SH-SY5Y (cell line): Measurements from ENCODE around the gene IRF4.

Experiments
- GATA2 ChIP-seq: IDR thresholded peaks from 2 replicates; pipeline ENCODE4 v1.6.1; 2011; ENCODE audit warnings: mild to moderate bottlenecking, low read depth, low read length
- GATA3 ChIP-seq: IDR thresholded peaks from 2 replicates; pipeline ENCODE4 v1.6.1; 2011; ENCODE audit warnings: low read depth, mild to moderate bottlenecking, low read length, moderate library complexity

The IRF4 gene

DNA sequence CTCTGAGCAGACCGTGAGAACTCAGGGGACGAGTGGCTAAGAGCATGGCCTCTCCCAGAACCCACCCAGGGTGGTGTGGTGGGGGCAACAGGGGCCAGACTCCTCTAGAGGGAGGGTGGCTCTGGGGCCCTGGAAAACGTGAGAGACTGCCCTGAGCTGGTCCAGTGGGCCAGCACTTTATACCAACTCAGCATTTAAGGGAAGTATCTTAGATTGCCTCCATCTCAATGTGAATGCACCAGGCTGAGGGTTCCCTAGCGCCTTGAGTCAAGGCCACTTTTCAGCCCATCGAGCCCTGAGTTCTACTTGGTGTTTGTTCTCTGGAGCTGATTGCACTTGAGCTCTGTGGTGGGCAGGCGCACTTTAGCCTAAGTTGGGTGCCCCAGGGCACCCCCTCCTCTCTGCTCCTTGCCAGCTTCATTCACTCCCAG is 42.0 kb upstream of the IRF4 start:
- TF ChIP-seq GATA2: no peak
- no peak for TF ChIP-seq GATA3

DNA sequence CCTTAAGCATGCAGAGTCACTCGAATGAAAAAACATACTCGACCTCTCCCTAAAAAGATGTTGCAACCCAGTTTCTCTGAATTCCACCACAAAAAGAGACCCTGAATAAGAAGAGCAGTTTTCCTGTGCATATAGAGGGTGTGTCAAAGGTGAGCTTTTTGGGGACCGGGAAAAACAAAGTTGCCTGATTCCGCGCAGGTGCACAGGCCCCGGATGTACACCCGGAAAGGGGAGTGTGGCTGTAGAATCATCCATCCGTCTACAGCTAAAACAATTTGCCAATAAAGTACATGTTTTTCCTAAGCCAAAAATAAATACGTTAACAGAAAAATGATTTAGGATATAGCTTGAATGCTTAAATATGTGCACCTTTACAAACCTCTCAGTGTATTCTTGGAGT is 41.2 kb upstream of the IRF4 start:
- TF ChIP-seq GATA2 (no peak), GATA3 (no peak)

DNA sequence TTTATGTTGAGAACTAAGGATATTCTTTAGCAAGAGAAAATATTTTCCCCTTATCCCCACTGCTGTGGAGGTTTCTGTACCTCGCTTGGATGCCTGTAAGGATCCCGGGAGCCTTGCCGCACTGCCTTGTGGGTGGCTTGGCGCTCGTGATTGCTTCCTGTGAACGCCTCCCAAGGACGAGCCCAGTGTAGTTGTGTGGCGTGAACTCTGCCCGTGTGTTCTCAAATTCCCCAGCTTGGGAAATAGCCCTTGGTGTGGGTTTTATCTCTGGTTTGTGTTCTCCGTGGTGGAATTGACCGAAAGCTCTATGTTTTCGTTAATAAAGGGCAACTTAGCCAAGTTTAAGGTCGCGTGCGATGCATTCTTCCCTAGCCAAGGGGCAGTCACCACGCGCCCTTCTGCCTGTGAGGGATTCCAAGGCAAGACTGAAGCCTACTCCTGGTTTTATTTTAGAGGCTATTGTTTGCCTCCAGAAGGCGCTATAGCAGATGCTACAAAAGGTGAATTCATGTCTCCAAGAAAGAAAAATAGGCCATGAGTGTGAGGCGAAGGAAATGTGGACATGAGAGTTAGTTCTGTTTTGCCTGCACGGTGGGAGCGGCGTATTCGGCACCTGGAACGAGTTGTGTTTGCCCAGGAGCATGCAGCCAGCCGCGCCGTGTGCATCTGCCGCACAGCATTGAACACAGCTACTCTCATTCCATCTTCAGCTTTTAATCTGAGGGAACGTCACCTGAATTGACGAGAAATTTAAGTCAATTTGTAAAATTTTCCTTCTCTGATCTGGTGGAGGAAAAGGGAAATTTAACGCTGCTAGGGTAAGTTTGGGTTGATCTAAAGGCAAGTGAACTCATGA is 40.3 kb upstream of the IRF4 start:
- TF ChIP-seq GATA2: no peak
- TF ChIP-seq GATA3: no peak

DNA sequence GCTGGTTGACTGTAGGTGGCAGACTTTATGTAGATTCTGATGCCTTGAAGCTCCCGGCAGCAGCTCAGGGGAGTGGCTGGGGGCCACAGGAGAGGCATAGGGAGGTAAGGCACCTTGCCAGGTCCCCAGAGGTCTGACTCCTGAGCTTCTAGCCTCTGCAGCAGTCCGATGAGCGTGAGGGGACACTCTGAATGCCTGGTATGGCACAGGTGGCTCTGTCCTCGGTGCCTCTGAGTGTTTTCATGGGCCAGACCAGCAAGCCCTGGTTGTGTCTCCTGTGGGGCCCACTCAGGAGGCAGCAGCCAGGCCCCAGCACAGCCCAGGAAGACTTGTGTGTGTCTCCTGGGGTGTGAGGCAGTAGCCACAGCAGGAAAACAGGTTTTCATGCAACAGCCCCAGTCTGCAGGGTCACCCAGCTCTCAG is 39.7 kb upstream of the IRF4 start:
- TF ChIP-seq GATA3 (no peak), GATA2 (no peak)

- no peak for TF ChIP-seq GATA2
- no peak for TF ChIP-seq GATA3
Measured at GRCh38 chr6:352474-352873, 39.1 kb upstream of the IRF4 start.

DNA sequence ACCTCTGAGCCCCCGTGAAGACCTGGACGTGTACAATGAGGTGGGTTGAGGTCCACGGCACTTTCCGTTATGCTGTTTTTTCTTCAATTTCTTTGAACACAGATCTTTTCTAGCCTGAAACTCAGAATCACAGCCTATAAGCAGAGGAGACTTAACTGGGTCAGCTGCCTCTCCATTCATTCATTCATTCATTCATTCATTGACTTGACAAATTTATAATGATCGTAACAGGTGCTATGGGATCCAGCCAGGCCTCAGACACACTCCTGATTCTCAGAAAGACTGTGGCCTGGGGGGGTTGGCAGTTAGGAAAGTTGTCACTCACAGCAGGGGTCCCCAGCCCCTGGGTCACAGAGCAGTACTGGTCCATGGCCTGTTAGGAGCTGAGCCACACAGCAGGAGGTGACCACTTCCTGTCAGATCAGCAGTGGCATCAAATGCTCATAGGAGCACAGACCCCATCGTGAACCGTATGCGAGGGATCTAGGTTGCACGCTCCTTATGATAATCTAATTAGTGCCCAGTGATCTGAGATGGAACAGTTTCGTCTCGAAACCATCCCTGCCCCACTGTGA is 38.6 kb upstream of the IRF4 start:
- no peak for TF ChIP-seq GATA2
- no peak for TF ChIP-seq GATA3

DNA sequence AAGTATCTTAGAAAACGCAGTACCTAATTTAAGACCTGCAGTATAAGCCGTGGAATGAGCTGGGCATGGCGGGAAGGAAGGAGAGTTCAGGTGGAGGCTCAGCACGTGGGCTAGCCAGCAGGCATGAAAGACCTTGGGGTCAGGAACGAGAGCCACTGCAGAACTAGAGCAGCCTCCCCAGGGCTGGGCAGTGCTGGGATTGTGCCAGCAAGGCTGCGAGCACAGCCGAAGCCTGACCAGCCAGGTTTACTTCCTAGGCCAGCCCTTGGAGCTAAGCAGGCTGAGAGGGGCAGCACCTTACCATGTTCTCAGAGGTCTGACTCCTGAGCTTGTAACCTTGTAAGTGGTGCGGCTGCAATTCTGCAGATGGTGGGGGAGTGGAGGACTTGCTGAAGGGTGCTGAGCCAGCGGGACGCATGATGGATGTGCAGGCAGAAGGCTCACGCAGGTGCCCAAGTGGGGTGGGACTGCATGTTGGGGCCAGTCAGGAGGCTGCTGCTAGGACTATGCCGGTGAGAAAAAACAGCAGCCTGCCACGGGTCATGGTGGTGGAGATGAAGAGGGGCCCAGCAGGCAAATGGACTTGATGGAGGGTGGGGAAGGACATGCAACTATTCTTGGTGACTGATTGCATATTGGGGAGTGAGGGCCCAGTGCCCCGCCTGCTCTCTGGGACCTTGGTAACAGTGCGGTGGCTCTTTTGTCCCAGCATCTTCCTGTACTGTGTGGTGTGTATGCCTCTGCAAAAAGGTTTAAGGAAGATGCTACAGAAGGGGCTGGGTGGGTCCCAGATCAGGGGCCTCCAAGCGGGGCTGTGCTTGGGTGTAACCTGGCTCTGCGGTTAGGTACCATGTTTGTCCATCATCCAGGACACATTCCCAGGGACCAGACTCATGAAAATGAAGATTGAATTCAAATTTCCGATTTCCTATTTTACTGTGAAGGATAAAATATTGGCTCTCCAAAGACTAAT is 37.6 kb upstream of the IRF4 start:
- no peak for TF ChIP-seq GATA2
- no peak for TF ChIP-seq GATA3

DNA sequence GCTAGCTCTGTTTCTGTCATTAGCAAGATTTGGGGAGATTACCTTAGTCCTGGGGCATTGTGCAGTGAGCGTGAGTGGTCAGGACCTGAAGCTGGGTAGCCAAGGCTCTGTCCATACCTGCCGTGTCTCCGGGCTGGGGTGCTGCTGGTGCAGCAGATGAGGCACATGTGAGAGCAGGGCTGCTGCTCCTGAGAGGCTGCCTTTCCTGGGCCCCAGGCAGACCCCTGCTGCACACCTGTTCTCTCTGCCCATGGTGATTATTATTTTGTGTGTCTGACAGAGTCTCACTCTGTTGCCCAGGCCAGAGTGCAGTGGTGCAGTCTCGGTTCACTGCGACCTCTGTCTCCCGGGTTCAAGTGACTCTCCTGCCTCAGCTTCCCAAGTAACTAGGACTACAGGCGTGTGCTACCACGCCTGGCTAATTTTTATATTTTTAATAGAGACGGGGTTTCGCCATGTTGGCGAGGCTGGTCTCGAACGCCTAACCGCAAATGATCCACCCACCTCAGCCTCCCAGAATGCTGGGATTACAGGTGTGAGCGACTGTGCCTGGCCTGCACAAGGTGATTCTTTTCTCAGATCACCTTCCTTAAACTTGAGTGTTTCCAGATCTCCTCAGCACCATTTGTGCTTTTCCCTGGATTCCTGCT is 36.8 kb upstream of the IRF4 start:
- TF ChIP-seq GATA2: no peak
- no peak for TF ChIP-seq GATA3

DNA sequence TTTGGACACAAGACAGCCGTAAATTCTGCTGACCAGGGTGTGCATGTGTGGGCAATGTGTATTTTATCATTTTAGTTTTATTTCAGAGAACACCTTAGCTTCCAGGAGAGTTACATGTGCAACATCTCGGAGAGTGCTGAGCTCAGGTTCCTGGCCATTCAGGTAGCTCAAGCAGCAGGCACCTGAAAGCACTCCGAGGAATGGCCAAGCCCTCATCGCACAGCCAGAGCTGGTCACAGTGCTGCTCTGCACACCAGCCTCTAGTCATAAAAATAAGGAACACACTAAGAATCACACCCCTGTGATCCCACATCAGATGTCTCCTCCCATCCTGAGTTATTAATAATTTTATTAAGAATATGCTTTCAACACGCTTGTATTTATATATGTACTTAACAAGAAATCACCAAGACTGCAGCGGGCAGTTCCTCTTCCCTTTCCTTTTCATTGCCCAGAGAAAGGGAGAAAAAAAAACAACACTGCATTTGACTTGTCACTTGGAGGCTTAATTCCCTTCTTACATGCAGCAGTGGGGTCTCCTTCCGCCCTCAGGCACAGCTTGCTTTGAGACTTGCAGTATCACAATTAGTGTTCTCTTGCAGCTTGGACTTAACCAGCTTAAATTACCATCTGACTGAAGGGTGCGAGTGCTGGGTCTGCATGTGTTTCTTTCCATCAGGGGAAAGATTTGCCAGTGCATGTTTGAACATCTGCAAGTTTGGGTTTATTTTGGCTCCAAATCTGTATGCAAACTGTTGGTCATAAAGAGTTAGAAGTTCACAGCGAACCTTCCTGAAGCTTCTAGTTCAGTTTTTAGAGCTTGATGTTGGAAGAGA is 36.0 kb upstream of the IRF4 start:
- no peak for TF ChIP-seq GATA3
- no peak for TF ChIP-seq GATA2

GRCh38 chr6:356828-357251 is 34.7 kb upstream of the IRF4 start:
- TF ChIP-seq GATA2 (no peak), GATA3 (no peak)

- TF ChIP-seq GATA2 (no peak), GATA3 (no peak)
Measured at GRCh38 chr6:357261-357790, 34.2 kb upstream of the IRF4 start.

DNA sequence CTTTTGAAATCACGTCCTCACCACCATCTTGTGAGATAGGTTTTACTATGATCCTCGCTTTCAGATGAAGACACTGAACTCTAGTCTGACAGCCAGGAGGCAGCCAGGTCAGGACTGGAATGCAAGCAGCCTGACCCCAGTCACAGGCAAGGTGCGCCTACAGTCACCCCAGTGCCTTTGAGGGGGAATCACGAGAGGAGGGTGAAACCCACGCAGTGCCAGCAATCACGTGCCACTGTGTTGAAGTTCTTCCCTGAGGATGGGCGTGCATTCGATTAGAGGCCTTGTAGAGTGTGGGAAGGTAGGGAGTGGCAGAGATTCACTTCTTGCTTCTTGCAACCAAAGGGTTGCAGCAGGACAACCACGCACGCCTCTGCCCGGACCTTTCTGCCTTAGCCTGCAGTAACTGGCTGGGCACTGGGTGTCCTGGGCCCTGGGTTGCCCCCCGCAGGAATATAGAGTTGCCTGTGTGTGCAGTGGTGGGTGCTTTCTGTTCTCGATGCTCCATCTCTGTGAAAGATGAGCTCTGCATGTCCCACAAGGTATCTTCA is 33.7 kb upstream of the IRF4 start:
- no peak for TF ChIP-seq GATA2
- no peak for TF ChIP-seq GATA3
